Keratinocyte (primary cell): Measurements from ENCODE around the gene ZNF70. TPM values are rescaled to one million over a fixed set of nuclear protein-coding genes. Genes with fewer than 3 reads are reported as not detected.

Experiments used
- DNase-seq: peaks from one replicate; pipeline ENCODE4 v3.0.0-alpha.2; 2011; ENCODE audit warnings: low read depth, missing footprints, low spot score
- FAIRE-seq: peaks from 2 replicates; lab custom pipeline; 2011; peaks lifted over from hg19 to GRCh38; lab: Jason Lieb, UNC
- H2AFZ ChIP-seq: 2 replicates; pipeline ENCODE4 v1.6.0; 2012; ENCODE audit warnings: low read length, control low read depth, inconsistent platforms; ENCODE audit not compliant: control insufficient read depth
- H3K27ac ChIP-seq: 2 replicates; pipeline ENCODE4 v1.5.1; 2011; ENCODE audit warnings: low read length; ENCODE audit not compliant: control insufficient read depth, insufficient read depth
- H3K27me3 ChIP-seq: 3 replicates; pipeline ENCODE4 v1.6.0; 2011; ENCODE audit warnings: low read length; ENCODE audit not compliant: control insufficient read depth, insufficient read depth; ENCODE audit errors: extremely low read depth
- H3K36me3 ChIP-seq, 2 experiments: 2 replicates in 1 of 2; 3 replicates in 1 of 2; pipeline ENCODE4 v1.5.1; 2011; ENCODE audit warnings: low read length in 2 of 2, mild to moderate bottlenecking in 1 of 2; ENCODE audit not compliant: control insufficient read depth in 2 of 2, insufficient read depth in 2 of 2; ENCODE audit errors: extremely low read depth in 1 of 2
- H3K4me1 ChIP-seq: 3 replicates; pipeline ENCODE4 v1.5.1; 2011; ENCODE audit warnings: low read length; ENCODE audit not compliant: control insufficient read depth, insufficient read depth; ENCODE audit errors: extremely low read depth
- H3K4me2 ChIP-seq: 3 replicates; pipeline ENCODE4 v1.6.0; 2011; ENCODE audit warnings: low read depth, low read length; ENCODE audit not compliant: control insufficient read depth, insufficient read depth; ENCODE audit errors: extremely low read depth
- H3K4me3 ChIP-seq, 3 experiments: fragments of 200-600 bp in 1 of 3; sonication (generic) in 1 of 3; 2 replicates in 2 of 3; 3 replicates in 1 of 3; pipeline ENCODE4 v1.5.1; 2011 to 2016; ENCODE audit warnings: low read length in 3 of 3, mild to moderate bottlenecking in 3 of 3, control low read depth in 2 of 3, inconsistent platforms in 1 of 3, low read depth in 1 of 3, mixed read lengths in 1 of 3, mixed run types in 1 of 3, moderate library complexity in 1 of 3; ENCODE audit not compliant: control insufficient read depth in 2 of 3, insufficient read depth in 2 of 3; ENCODE audit errors: extremely low read depth in 1 of 3
- H3K79me2 ChIP-seq: 2 replicates; pipeline ENCODE4 v1.6.0; 2012; ENCODE audit warnings: low read length; ENCODE audit not compliant: control insufficient read depth, insufficient read depth
- H3K9ac ChIP-seq: 3 replicates; pipeline ENCODE4 v1.6.0; 2011; ENCODE audit warnings: low read length; ENCODE audit not compliant: control insufficient read depth, insufficient read depth; ENCODE audit errors: extremely low read depth
- H3K9me1 ChIP-seq: 3 replicates; pipeline ENCODE4 v1.6.0; 2011; ENCODE audit warnings: low read length; ENCODE audit not compliant: control insufficient read depth, insufficient read depth; ENCODE audit errors: extremely low read depth
- H3K9me3 ChIP-seq: 2 replicates; pipeline ENCODE4 v1.5.1; 2012; ENCODE audit warnings: low read depth, low read length; ENCODE audit not compliant: control insufficient read depth
- H4K20me1 ChIP-seq: 3 replicates; pipeline ENCODE4 v1.6.0; 2011; ENCODE audit warnings: low read length; ENCODE audit not compliant: control insufficient read depth, insufficient read depth; ENCODE audit errors: extremely low read depth
- EZH2 ChIP-seq: IDR thresholded peaks from one replicate; pipeline ENCODE4 v1.6.1; 2012; ENCODE audit warnings: inconsistent platforms, mild to moderate bottlenecking, low read length, moderate library complexity
- dilution Hi-C: fragments of 300-500 bp; cut with MboI; formaldehyde crosslinking; loops from one replicate; pipeline ENCODE4 v1.7.0; 2020; ENCODE audit warnings: low sequenced_read_pairs; ENCODE audit not compliant: extremely low pct_ligation_motif_present
- polyA plus RNA-seq, 5 experiments: library from polyadenylated mRNA; depleted of rRNA in 3 of 5; stranded (reverse) in 3 of 5; stranded (forward) in 1 of 5; unstranded in 1 of 5; fragments of >200 nt; gene quantifications; 1 replicate in 1 of 5; 2 replicates in 3 of 5; 3 replicates in 1 of 5; pipeline versions ENCODE4 v1.2.1 to v1.2.3, GENCODE V29; 2011 to 2012; ENCODE audit warnings: missing spikeins in 2 of 5, low read depth in 1 of 5, low replicate concordance in 1 of 5
- TF ChIP-seq, protein P1 (sequence below), 3 experiments: IDR thresholded peaks in 1 of 3; conservative IDR thresholded peaks in 1 of 3; optimal IDR thresholded peaks in 1 of 3; 2 replicates in 2 of 3; 3 replicates in 1 of 3; pipeline versions ENCODE3 to v1.5.1; 2011; ENCODE audit warnings: low read length in 3 of 3, mild to moderate bottlenecking in 3 of 3, moderate library complexity in 2 of 3, control low read depth in 1 of 3, inconsistent platforms in 1 of 3; ENCODE audit not compliant: insufficient read depth in 2 of 3; ENCODE audit errors: extremely low read depth in 1 of 3

Gene ZNF70
- polyA plus RNA-seq, 1 donor (not counting 4 experiments of a cell fraction or from before 2014, with no cell fraction given), result 0.55 TPM

DNA sequence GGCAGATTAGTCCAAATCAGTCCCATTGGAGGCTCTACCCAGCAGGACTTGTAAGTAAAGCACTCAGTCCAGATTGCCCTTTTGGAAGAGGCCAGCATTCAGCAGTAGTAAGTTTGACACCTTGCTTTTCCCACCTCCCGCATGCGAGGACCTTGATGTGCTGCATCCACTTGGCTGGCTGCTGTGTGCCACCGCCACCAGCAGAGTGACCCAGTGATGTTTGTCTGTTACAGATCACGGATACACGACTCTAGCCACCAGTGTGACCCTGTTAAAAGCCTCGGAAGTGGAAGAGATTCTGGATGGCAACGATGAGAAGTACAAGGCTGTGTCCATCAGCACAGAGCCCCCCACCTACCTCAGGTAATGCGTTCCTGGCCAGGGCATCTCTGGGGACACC lies 42.4 kb upstream of the ZNF70 start:
- FAIRE-seq (no peak), DNase-seq (no peak)
- Histone ChIP-seq H3K4me2 (no peak overlapping the region), H3K27ac (no peak overlapping the region), H3K36me3 (peaks cover 22 to 25% of the 10 kb centered on the region in 2 experiments), H2AFZ (no peak overlapping the region), H3K9me1 (no peaks in the 10 kb centered on the region), H4K20me1 (peaks cover 6% of the 10 kb centered on the region), H3K4me3 (no peak overlapping the region), H3K27me3 (no peaks in the 10 kb centered on the region), H3K79me2 (peaks cover 41% of the 10 kb centered on the region), H3K9me3 (no peaks in the 10 kb centered on the region), H3K4me1 (no peaks in the 10 kb centered on the region), H3K9ac (no peak overlapping the region)
- TF ChIP-seq, protein P1, sequence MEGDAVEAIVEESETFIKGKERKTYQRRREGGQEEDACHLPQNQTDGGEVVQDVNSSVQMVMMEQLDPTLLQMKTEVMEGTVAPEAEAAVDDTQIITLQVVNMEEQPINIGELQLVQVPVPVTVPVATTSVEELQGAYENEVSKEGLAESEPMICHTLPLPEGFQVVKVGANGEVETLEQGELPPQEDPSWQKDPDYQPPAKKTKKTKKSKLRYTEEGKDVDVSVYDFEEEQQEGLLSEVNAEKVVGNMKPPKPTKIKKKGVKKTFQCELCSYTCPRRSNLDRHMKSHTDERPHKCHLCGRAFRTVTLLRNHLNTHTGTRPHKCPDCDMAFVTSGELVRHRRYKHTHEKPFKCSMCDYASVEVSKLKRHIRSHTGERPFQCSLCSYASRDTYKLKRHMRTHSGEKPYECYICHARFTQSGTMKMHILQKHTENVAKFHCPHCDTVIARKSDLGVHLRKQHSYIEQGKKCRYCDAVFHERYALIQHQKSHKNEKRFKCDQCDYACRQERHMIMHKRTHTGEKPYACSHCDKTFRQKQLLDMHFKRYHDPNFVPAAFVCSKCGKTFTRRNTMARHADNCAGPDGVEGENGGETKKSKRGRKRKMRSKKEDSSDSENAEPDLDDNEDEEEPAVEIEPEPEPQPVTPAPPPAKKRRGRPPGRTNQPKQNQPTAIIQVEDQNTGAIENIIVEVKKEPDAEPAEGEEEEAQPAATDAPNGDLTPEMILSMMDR (optimal IDR thresholded peaks at IDR 0.05 in 1 of 3, IDR thresholded peaks at IDR 0.05 in 1 of 3, conservative IDR thresholded peaks at IDR 0.05 in 1 of 3; ENCODE audit: extremely low read depth in 1 of 3, insufficient read depth in 2 of 3, low read length in 3 of 3), result no peak
- TF ChIP-seq EZH2, result no peak
- dilution Hi-C loops, result no loop called here

GRCh38 chr22:23791738-23792645 lies 41.1 kb upstream of the ZNF70 start:
- no peak for FAIRE-seq
- Histone ChIP-seq H3K9me1 (no peaks in the 10 kb centered on the region), H3K4me1 (peaks cover 5% of the 10 kb centered on the region), H3K4me3 (no peak overlapping the region), H3K9ac (no peak overlapping the region), H3K27ac (no peak overlapping the region), H3K79me2 (peaks cover 51% of the 10 kb centered on the region), H3K9me3 (no peaks in the 10 kb centered on the region), H3K27me3 (no peaks in the 10 kb centered on the region), H2AFZ (no peak overlapping the region), H3K4me2 (no peak overlapping the region), H4K20me1 (peaks cover 13% of the 10 kb centered on the region), H3K36me3 (peaks cover 17 to 21% of the 10 kb centered on the region in 2 experiments)
- TF ChIP-seq, protein P1 (optimal IDR thresholded peaks at IDR 0.05 in 1 of 3, IDR thresholded peaks at IDR 0.05 in 1 of 3, conservative IDR thresholded peaks at IDR 0.05 in 1 of 3; ENCODE audit: extremely low read depth in 1 of 3, insufficient read depth in 2 of 3, low read length in 3 of 3), result no peak
- TF ChIP-seq EZH2, result no peak
- dilution Hi-C loops, result no loop called here
- no peak for DNase-seq
